ENCODE data around the gene MGAT5B.

- TF ChIP-seq POLR2A (IDR thresholded peaks at IDR 0.05): no peak
- TF ChIP-seq CTCF (IDR thresholded peaks at IDR 0.05): no peak
Observed at GRCh38 chr17:76820561-76820960, 47.6 kb upstream of the MGAT5B start.

Data from tibial nerve (tissue), 3 donors.